Left lobe of liver (tissue), 2 donors: ENCODE results near the gene ATP5PD. TPM values are rescaled to one million over a fixed set of nuclear protein-coding genes. Genes with fewer than 3 reads are reported as not detected.
A peak's percentile ranks its signal among the peaks of the same experiment; 100 is the strongest.
"Not testable (repeated sequence)": the region's sequence is repeated elsewhere in the genome, so short reads cannot be mapped to it uniquely, and the experiment has no call there.

ENCODE experiments used
- ATAC-seq: fragments of 200-7000 bp; cut with Tn5 transposase; one replicate; pipeline ENCODE4 v1.9.1; 2020; ENCODE audit warnings: mild to moderate bottlenecking, moderate library complexity
- DNase-seq: peaks from one replicate; pipeline ENCODE4 v3.0.0-alpha.2; 2020; ENCODE audit warnings: low spot score
- total RNA-seq: library from RNA; stranded (reverse); gene quantifications from one replicate; pipeline ENCODE4 v1.2.1, GENCODE V29; 2021
- donor health status: DM: no; HTN: no; CAD: no; lungs with moderate emphysema.
- donor health status: DM: no; HTN: yes; CAD: no.

The ATP5PD gene
- total RNA-seq, 1 donor from 2014 or later, result 177 TPM

DNA sequence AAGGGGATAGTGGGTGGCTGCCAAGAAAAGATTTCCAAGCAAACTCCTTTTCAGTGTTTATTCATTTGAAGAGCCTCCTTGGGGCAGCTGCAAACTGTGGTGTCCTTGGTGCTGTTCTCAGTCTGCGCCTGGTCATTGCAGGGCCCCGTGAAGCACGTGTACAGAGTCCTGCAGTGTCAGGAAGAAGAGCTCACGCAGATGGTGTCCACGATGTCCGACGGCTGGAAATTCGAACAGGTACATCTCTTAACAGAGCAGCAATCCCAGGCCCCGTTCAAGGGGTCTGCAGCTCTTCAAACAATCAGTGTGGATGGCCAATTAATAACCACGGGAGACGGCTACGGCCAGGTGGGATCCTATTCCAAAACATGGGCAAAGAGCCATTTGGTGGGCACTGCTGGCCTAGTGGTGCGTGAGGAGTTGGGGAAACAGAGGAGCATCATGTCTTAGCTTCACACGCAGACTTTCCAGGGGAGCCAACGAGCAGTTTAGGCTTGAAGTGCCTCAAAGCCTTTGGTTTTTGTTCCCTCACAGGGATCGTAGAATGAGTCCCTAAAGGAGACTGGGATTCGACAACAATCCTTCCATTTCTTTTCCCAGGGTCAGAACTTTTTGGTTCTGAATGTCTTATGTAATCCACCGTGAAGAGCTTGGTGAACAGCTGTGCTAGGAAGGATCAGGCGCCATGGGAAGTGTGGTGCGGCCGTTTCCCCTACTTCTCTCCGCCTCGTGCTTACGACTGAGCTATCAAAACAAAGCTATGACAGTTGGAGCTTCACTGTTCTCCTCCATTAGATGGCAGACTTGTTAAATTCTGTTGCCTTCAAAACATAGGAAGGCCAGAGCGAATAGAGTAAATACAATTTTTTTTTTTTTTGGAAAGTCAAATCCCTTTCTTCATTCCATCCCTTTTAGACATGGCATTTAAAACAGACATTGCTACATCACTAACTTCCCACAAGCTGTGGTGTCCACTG is 12.9 kb upstream of the ATP5PD start:
- ATAC-seq (peak; percentile 89), DNase-seq (no peak)

- ATAC-seq (no peak), DNase-seq (no peak)
Measured at GRCh38 chr17:75051941-75052340, 5.2 kb upstream of the ATP5PD start.

GRCh38 chr17:75049706-75050105 is 2.9 kb upstream of the ATP5PD start:
- DNase-seq, result no peak
- ATAC-seq, result no peak

DNA sequence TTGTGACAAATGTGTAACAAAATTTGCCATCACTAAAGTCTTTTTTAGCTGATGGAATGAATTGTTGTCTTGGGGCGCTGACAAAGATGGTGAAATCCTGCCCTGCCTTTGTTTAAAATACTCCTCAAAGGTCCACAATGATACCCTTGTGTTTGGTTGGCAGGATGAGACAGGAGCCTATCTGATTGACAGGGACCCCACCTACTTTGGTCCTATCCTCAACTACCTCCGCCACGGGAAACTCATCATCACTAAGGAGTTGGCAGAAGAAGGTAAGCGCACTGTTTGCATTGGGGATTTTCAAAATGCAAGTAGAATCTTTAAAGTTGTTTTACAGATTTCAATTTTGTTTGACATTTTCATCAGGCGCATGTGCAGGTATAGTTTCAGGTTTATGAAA is 2.3 kb upstream of the ATP5PD start:
- DNase-seq (no peak), ATAC-seq (no peak)

DNA sequence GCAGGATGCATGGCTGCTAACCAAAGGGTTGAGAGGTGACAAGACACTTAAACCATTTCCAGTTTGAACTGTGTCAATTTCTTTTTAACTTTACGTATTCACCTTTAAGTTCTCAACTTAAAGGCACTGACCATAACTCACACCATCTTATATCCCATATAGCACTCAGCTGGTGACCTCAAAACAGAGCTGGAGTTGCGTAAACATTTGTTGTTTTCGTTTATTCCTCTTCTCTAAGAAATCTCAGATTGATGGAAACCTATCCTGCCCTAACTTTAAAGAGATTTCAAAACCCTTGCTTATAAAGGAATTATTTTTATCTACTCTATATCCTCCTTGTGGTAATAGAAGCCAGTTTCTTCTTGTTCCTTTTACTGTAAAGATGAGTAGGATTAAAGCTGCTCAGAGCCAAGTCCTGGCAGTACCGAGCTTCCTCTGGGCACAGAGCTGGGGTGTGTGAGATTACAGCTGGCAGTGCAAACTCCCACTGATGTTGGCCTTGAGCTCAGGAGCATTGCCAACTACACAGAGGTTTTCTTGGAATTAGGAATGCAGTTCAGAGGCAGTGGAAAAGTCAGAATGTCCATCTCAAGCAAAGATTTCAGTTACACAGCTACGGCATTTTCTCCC is 1.6 kb upstream of the ATP5PD start:
- DNase-seq, result no peak

DNA sequence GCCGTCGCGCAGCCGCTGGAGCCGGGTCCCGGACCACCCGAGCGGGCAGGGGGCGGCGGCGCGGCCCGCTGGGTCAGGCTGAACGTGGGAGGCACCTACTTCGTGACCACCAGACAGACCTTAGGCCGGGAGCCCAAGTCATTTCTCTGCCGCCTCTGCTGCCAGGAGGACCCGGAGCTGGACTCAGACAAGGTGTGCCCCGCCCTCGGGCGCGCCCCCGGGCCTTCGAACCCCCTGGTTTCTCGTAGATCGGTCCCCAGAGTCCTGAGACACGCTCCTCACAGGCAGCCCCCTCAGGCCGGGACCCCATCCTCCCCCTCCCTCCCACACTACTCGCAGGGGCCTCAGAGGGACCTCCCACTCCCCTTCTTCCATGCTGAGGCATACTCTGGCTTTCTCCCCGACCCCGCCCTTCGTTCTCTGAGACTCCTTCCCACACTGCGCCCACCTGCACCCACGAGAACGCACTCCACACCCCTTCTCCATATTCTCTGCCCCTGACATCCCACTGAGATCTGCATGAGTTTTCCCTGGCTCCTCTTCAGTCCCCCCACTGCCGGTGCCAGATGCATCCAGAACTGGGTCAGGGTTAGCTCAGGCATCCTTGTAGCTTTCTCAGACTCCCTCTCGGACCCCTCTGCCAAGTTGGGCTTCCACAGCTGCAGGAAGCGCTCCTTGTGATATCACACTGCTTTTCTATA is 779 bp upstream of the ATP5PD start:
- peak; percentile 62 for DNase-seq
- no peak for ATAC-seq

More for the DNA sequence above, 1.6 kb upstream of the ATP5PD start:
- peak; percentile 15 for ATAC-seq

DNA sequence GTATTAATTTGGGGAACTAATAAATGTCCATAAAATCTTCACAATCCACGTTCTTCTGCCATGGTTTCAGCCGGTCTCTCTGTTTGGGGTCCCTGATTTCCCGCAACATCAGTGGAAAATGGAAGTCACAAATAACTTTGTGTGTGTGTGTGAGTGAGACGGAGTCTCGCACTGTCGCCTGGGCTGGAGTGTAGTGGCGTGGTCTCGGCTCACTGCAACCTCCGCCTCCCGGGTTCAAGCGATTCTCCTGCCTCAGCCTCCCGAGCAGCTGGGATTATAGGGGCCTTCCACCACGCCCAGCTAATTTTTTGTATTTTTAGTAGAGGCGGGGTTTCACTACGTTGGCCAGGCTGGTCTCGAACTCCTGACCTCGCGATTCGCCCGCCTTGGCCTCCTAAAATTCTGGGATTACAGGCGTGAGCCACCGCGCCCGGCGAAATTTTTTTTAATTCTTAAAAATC is 793 bp downstream of the ATP5PD start:
- not testable (repeated sequence) for DNase-seq, ATAC-seq

GRCh38 chr17:75044716-75045115 is 2.1 kb downstream of the ATP5PD start:
- ATAC-seq (no peak), DNase-seq (no peak)

GRCh38 chr17:75043789-75044188 is 3.0 kb downstream of the ATP5PD start:
- DNase-seq, ATAC-seq: not testable (repeated sequence)

DNA sequence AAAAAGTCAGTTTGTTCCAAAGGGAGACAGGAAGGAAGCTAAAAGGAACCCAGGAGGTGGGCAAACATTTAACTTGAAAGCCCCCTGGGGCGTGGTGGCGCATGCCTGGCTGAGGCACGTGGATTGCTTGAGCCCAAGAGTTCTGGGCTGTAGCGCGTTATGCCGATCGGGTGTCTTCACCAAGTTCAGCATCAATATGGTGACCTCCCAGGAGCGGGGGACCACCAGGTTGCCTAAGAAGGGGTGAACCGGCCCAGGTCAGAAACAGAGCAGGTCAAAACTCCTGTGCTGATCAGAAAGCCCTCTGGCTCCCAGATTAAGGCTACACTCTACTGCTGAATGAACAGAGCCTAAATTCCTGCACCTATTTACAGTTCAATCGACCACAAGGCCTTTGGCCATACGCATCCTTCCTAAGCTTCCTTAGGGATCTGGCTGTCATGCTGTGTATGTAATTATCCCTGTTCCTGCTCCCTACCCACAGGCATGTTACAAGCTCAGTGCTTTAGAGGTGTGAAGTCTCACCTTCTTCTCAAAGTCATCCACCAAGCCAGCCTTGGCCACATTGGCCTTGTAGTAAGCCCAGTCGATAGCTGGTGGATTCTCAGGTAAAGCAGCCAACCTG is 5.0 kb downstream of the ATP5PD start:
- ATAC-seq (no peak), DNase-seq (no peak)

GRCh38 chr17:75039238-75039637 is 7.5 kb downstream of the ATP5PD start:
- DNase-seq (no peak), ATAC-seq (no peak)

GRCh38 chr17:75036643-75037268 is 10.0 kb downstream of the ATP5PD start:
- DNase-seq (peak; percentile 74), ATAC-seq (peak; percentile 2)

DNA sequence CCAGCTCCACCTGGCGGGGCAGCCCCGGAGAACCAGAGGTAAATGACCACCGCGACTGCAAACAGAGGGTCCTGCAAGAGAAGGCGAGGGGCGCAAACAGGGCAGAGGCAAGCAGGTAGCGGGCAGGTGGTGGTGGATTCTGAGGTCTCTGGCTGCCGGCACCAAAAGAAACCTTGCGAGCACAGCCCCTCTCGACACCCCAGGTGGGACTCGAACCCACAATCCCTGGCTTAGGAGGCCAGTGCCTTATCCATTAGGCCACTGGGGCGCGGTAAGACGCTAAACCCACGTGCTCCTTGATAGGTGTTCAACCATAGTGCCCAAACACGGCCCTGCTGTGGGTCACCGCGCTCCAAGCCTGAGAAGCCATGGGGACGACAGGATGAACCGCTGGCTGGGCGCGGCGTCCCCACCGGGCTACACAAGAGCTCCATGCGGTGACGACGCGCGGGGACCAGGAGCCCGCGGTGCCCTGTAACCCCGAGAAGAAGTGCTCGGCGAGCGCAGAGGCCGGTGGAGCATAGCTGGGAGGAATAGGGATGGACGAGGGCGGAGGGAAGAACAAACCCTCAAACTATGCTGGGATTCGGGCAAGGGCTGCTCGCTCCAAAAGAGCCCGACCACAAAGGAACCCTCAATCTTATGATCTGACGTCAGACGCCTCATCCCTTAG is 12.4 kb downstream of the ATP5PD start:
- DNase-seq (peak; percentile 89), ATAC-seq (peak; percentile 73)

DNA sequence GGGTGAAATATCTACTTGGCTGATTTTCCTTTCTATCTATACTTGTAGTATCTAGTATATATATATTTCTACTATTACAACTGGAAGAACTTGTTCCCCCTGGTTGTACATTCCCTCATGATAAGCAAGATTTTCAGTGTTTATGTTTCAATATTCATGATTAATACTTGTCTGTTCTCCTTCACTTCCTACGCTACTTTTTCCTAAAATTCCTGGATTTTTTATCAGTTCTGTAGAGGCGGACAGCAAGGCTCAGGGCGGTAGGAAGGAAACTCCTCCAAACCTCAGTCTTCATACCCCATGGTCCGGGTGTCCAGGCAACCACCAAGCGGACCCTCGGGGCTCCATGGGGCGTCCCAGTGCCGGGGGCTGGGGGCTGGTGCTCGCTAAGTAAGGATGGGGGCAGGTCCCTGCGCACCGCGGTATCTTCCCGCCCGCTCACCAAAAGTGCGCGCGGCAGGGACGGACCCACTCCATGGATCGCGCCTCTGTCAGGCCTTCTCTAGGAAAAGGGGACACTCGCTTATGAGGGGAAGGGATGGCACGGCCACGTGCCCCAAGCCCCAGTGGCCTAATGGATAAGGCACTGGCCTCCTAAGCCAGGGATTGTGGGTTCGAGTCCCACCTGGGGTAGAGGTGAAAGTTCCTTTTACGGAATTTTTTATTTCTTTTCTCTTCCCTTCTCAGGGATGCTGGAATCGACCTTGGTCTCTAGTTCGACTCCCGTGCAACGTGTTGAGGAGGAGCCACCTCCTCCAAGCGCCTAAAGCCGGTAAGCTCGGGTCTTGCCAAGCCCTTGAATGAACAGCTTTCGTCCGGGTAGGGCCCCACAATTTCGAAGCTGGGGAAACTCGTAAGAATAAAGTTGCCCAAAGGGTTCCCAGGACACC is 13.2 kb downstream of the ATP5PD start:
- peak; percentile 93 for DNase-seq
- ATAC-seq, result peak; percentile 63

DNA sequence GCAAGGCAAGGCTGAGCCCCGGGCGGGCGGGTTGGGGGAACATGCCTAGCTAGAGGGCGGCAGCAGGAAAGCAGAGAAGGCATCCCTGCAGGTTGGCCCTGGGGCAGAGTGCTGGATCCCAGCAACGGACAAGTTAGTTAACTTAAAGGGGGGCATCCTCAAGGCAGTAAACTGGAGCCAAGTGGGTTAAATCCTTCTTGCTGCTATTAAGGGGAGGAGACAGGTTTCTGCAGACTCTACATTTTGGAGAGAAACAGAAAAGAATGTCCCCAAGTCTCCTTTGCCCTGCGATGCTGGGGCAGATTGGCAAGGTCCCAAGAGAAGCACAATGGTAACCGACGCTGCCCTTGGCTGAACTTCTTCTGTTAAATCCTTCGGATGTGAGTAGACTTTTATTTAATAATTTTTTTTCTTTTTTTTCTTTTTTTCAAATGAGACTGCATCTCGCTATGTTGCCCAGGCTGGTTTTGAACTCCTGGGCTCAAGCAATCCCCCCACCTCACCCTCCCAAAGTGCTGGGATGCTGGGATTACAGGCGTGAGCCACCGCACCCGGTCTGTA is 14.0 kb downstream of the ATP5PD start:
- DNase-seq (no peak), ATAC-seq (no peak)

DNA sequence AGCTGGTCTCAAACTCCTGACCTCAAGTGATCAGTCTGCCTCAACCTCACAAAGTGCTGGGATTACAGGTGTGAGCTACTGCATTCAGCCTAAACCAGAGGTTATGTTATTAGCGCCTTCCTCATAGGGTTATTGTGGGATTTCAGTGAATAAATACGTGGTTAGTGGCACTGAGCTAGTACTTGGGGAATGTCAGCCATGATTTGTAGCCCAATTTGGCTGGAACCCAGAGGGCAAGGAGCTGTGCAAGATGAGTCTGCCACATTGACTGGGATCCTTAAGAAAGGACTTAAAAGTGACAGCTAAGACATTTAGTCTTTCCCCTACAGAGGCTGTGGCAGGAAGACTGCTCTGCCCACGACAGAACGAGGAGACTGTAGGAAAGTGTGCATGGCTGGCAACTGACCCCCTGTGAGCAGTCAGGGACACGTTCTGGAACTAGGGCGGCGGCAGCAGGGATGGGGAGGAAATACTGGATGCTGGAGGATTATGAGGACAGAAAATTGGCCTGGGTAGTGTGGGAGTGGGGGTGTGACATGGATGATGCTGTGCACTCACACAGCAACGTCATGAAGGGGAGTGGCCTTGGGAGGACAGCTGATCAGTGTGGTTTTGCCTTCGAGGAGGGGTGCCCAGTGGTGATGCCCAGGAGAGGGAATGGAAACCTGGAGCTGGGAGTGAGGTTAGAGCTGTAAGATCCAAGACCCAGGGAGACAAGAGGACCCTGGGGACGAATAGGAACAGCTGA is 14.6 kb downstream of the ATP5PD start:
- DNase-seq, result peak; percentile 52
- ATAC-seq, result no peak

- no peak for ATAC-seq
- no peak for DNase-seq
Measured at GRCh38 chr17:75030161-75030560, 16.6 kb downstream of the ATP5PD start.

DNA sequence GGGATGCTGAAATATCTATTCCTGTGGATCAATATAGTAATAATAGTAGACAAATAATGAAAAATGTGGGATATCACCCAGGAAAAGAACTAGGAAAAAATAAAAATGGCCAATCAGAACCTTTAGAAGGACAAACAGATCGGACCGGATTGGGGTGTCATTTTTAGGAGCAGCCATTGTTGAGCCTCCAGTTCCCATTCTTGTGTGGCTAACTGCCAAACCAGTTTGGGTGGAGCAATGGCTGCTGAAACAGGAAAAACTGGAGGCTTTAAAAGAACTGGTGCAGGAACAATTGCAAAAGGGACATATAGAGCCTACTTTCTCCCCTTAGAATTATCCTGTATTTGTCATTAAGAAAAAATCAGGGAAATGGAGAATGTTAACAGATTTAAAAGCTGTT is 20.1 kb downstream of the ATP5PD start:
- not testable (repeated sequence) for DNase-seq, ATAC-seq
